PFSK-1 (cell line): ENCODE results near the gene CACNA2D4.

Source experiments
- FOXP2 ChIP-seq: optimal IDR thresholded peaks from 2 replicates; pipeline ENCODE3; 2011; ENCODE audit warnings: borderline replicate concordance, control low read depth, inconsistent platforms; ENCODE audit not compliant: insufficient read depth; ENCODE audit errors: extremely low read length, extremely low read depth
- POLR2AphosphoS5 ChIP-seq: IDR thresholded peaks from 2 replicates; pipeline ENCODE4 v1.6.1; 2012; ENCODE audit warnings: low read depth, mild to moderate bottlenecking, control low read depth, low read length, moderate library complexity
- SIN3A ChIP-seq: IDR thresholded peaks from 2 replicates; pipeline ENCODE4 v1.6.1; 2012; ENCODE audit warnings: mild to moderate bottlenecking, low read length, moderate library complexity, borderline replicate concordance; ENCODE audit not compliant: insufficient read depth
- TAF1 ChIP-seq: IDR thresholded peaks from 2 replicates; pipeline ENCODE4 v1.6.1; 2012; ENCODE audit warnings: low read length, control low read depth, borderline replicate concordance; ENCODE audit not compliant: insufficient read depth
- TF ChIP-seq, protein P1 (sequence below), 2 experiments: IDR thresholded peaks; 2 replicates each; pipeline versions ENCODE4 v1.6.1 to v1.8.0; 2011 to 2012; ENCODE audit warnings: low read depth in 2 of 2, low read length in 2 of 2, control low read depth in 1 of 2, inconsistent platforms in 1 of 2, mild to moderate bottlenecking in 1 of 2, moderate library complexity in 1 of 2; ENCODE audit not compliant: insufficient read depth in 1 of 2

GRCh38 chr12:1792406-1792805, 126.0 kb downstream of the CACNA2D4 start:
- TF ChIP-seq TAF1 = no peak
- no peak for TF ChIP-seq POLR2AphosphoS5
- TF ChIP-seq, protein P1, sequence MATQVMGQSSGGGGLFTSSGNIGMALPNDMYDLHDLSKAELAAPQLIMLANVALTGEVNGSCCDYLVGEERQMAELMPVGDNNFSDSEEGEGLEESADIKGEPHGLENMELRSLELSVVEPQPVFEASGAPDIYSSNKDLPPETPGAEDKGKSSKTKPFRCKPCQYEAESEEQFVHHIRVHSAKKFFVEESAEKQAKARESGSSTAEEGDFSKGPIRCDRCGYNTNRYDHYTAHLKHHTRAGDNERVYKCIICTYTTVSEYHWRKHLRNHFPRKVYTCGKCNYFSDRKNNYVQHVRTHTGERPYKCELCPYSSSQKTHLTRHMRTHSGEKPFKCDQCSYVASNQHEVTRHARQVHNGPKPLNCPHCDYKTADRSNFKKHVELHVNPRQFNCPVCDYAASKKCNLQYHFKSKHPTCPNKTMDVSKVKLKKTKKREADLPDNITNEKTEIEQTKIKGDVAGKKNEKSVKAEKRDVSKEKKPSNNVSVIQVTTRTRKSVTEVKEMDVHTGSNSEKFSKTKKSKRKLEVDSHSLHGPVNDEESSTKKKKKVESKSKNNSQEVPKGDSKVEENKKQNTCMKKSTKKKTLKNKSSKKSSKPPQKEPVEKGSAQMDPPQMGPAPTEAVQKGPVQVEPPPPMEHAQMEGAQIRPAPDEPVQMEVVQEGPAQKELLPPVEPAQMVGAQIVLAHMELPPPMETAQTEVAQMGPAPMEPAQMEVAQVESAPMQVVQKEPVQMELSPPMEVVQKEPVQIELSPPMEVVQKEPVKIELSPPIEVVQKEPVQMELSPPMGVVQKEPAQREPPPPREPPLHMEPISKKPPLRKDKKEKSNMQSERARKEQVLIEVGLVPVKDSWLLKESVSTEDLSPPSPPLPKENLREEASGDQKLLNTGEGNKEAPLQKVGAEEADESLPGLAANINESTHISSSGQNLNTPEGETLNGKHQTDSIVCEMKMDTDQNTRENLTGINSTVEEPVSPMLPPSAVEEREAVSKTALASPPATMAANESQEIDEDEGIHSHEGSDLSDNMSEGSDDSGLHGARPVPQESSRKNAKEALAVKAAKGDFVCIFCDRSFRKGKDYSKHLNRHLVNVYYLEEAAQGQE (IDR thresholded peaks at IDR 0.05; ENCODE audit: insufficient read depth in 1 of 2, low read depth in 2 of 2, low read length in 2 of 2) = no peak
- TF ChIP-seq FOXP2 = no peak
- TF ChIP-seq SIN3A = no peak
